HepG2 (cell line): ENCODE results near the gene TAF6L. TPM values are rescaled to one million over a fixed set of nuclear protein-coding genes. Genes with fewer than 3 reads are reported as not detected.

ENCODE experiments used
- CERS6 ChIP-seq: sonication (generic); formaldehyde crosslinking; IDR thresholded peaks from 2 replicates; pipeline ENCODE4 v1.5.0; 2020; ENCODE audit warnings: missing genetic modification reagents
- HMGXB4 ChIP-seq, 2 experiments: sonication (generic) in 1 of 2; formaldehyde crosslinking in 1 of 2; IDR thresholded peaks; 2 replicates each; pipeline versions ENCODE4 v1.4.0 to v1.6.1; 2018 to 2020; ENCODE audit warnings: missing genetic modification reagents in 2 of 2, borderline replicate concordance in 1 of 2, low read depth in 1 of 2, mild to moderate bottlenecking in 1 of 2, missing biosample characterization in 1 of 2
- KDM4B ChIP-seq: sonication (generic); formaldehyde crosslinking; IDR thresholded peaks from 2 replicates; pipeline ENCODE4 v1.4.0; 2020; ENCODE audit warnings: missing genetic modification reagents
- PAWR ChIP-seq: sonication (generic); formaldehyde crosslinking; IDR thresholded peaks from 2 replicates; pipeline ENCODE4 v1.4.0; 2020; ENCODE audit warnings: missing genetic modification reagents, mild to moderate bottlenecking, borderline replicate concordance
- PHB2 ChIP-seq: fragments of 450-650 bp; IDR thresholded peaks from 2 replicates; pipeline ENCODE4 v1.6.1; 2018; ENCODE audit not compliant: partially characterized antibody
- ZKSCAN5 ChIP-seq: sonication (generic); formaldehyde crosslinking; IDR thresholded peaks from 2 replicates; pipeline ENCODE4 v1.5.1; 2020; ENCODE audit warnings: mild to moderate bottlenecking, missing genetic modification reagents
- ZNF276 ChIP-seq: sonication (generic); formaldehyde crosslinking; IDR thresholded peaks from 2 replicates; pipeline ENCODE4 v1.4.0; 2020; ENCODE audit warnings: mild to moderate bottlenecking, low read depth, missing genetic modification reagents
- ZNF414 ChIP-seq: sonication (generic); formaldehyde crosslinking; IDR thresholded peaks from 2 replicates; pipeline ENCODE4 v1.5.0; 2020; ENCODE audit warnings: missing genetic modification reagents
- ZNF883 ChIP-seq: sonication (generic); formaldehyde crosslinking; IDR thresholded peaks from 2 replicates; pipeline ENCODE4 v1.5.1; 2020; ENCODE audit warnings: mild to moderate bottlenecking, missing genetic modification reagents; ENCODE audit errors: not compliant biosample characterization
- polyA plus RNA-seq, 8 experiments: library from polyadenylated mRNA; depleted of rRNA in 3 of 8; stranded (reverse) in 7 of 8; unstranded in 1 of 8; fragments of >200 nt; fragmentation: Illumina TruSeq in 4 of 8; extraction: Trizol in 4 of 8; gene quantifications; 2 replicates each; pipeline versions ENCODE4 v1.2.1 to v1.2.3, GENCODE V29; 2011 to 2016; ENCODE audit warnings: low read depth in 4 of 8, missing spikeins in 1 of 8, mixed read lengths in 1 of 8; ENCODE audit not compliant: insufficient read depth in 1 of 8
- total RNA-seq, 5 experiments: library from RNA; depleted of rRNA; stranded (reverse); fragments of >200 nt; fragmentation: Illumina TruSeq; extraction: Trizol; gene quantifications; 2 replicates each; pipeline ENCODE4 v1.2.3, GENCODE V29; 2016; ENCODE audit warnings: low read depth in 1 of 5
- TF ChIP-seq, protein P1 (sequence below): sonication (generic); formaldehyde crosslinking; IDR thresholded peaks from 2 replicates; pipeline ENCODE4 v1.5.0; 2020; ENCODE audit warnings: missing genetic modification reagents
- TF ChIP-seq, protein P2 (sequence below): sonication (generic); formaldehyde crosslinking; IDR thresholded peaks from 2 replicates; pipeline ENCODE4 v1.8.1; 2023; ENCODE audit warnings: missing genetic modification reagents, inconsistent platforms, borderline replicate concordance
- TF ChIP-seq, protein P3 (sequence below): sonication (generic); formaldehyde crosslinking; IDR thresholded peaks from 2 replicates; pipeline ENCODE4 v1.4.0; 2020; ENCODE audit warnings: missing genetic modification reagents, borderline replicate concordance

Gene TAF6L
- total and polyA plus RNA-seq, 2 of the 13 experiments (the other 11 are each of a cell fraction or from before 2014, with no cell fraction given), result 12.6 to 19.4 TPM

DNA sequence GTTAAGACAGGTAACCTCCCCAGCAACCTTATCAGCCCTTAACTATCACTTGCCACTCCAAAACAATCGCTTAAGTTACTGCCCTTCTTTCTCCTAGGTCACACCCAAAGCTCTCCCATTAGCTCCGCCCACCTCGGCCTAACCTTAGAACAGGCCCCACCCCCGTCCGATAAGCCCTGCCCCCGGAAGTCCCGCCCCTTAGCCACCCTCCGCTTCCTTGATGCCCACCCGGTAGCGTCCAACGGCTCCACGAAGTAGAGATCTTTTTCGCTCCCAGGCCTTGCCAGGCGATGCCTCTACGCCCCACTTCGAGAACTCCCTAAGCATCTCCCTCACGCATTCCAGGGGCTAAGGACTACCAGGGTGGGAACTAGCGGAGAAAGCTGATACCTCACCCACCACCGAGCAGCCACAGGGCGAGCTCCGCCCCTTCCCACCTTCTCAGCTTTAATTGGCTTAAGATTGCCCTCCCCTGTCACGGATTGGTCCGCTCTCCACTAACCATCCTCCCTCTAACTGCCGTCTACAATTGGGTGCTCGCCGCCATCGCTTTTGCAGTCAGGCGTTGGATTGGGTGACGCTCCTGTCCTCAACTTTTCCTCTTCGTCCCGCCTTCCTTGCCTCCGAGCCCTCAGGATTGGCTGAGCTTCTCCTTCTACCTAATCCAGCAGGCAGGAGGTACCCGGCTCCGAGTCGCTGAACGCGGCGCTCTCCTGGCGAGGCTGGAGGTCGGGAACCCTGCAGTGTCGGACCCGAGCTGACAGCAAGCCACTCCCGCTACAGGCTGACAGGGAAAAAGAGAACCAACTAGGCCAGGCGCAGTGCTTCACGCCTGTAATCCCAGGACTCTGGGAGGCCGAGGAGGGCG, 17.2 kb upstream of the TAF6L start, which contains the start of gene ZBTB3 (continued):
- TF ChIP-seq CERS6 (CRISPR knock-in tag), result no peak
- TF ChIP-seq, protein P1, sequence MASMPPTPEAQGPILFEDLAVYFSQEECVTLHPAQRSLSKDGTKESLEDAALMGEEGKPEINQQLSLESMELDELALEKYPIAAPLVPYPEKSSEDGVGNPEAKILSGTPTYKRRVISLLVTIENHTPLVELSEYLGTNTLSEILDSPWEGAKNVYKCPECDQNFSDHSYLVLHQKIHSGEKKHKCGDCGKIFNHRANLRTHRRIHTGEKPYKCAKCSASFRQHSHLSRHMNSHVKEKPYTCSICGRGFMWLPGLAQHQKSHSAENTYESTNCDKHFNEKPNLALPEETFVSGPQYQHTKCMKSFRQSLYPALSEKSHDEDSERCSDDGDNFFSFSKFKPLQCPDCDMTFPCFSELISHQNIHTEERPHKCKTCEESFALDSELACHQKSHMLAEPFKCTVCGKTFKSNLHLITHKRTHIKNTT (CRISPR knock-in tag), result no peak
- TF ChIP-seq PAWR (CRISPR knock-in tag), result no peak
- TF ChIP-seq ZNF414 (CRISPR knock-in tag), result no peak
- no peak for TF ChIP-seq ZNF276 (CRISPR knock-in tag)
- TF ChIP-seq, protein P2, sequence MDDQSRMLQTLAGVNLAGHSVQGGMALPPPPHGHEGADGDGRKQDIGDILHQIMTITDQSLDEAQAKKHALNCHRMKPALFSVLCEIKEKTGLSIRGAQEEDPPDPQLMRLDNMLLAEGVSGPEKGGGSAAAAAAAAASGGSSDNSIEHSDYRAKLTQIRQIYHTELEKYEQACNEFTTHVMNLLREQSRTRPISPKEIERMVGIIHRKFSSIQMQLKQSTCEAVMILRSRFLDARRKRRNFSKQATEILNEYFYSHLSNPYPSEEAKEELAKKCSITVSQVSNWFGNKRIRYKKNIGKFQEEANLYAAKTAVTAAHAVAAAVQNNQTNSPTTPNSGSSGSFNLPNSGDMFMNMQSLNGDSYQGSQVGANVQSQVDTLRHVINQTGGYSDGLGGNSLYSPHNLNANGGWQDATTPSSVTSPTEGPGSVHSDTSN (CRISPR knock-in tag), result no peak
- peak in 1 of 2 experiments; percentile 33; a peak in 1 of 4 replicates for TF ChIP-seq HMGXB4 (CRISPR knock-in tag; IDR thresholded peaks at IDR 0.05; ENCODE audit: borderline replicate concordance in 1 of 2, low read depth in 1 of 2)
- TF ChIP-seq KDM4B (CRISPR knock-in tag), result no peak
- TF ChIP-seq ZNF883 (CRISPR knock-in tag), result peak; percentile 53
- TF ChIP-seq, protein P3, sequence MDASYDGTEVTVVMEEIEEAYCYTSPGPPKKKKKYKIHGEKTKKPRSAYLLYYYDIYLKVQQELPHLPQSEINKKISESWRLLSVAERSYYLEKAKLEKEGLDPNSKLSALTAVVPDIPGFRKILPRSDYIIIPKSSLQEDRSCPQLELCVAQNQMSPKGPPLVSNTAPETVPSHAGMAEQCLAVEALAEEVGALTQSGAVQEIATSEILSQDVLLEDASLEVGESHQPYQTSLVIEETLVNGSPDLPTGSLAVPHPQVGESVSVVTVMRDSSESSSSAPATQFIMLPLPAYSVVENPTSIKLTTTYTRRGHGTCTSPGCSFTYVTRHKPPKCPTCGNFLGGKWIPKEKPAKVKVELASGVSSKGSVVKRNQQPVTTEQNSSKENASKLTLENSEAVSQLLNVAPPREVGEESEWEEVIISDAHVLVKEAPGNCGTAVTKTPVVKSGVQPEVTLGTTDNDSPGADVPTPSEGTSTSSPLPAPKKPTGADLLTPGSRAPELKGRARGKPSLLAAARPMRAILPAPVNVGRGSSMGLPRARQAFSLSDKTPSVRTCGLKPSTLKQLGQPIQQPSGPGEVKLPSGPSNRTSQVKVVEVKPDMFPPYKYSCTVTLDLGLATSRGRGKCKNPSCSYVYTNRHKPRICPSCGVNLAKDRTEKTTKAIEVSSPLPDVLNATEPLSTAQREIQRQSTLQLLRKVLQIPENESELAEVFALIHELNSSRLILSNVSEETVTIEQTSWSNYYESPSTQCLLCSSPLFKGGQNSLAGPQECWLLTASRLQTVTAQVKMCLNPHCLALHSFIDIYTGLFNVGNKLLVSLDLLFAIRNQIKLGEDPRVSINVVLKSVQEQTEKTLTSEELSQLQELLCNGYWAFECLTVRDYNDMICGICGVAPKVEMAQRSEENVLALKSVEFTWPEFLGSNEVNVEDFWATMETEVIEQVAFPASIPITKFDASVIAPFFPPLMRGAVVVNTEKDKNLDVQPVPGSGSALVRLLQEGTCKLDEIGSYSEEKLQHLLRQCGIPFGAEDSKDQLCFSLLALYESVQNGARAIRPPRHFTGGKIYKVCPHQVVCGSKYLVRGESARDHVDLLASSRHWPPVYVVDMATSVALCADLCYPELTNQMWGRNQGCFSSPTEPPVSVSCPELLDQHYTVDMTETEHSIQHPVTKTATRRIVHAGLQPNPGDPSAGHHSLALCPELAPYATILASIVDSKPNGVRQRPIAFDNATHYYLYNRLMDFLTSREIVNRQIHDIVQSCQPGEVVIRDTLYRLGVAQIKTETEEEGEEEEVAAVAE (CRISPR knock-in tag), result 0 out of 2 replicates have a peak, but pooled peaks have one; percentile 38
- no peak for TF ChIP-seq PHB2
- TF ChIP-seq ZKSCAN5 (CRISPR knock-in tag), result no peak
